Activated T-helper 1 cell treated with anti-CD3 and anti-CD28 coated beads, Interleukin-2, amount 50 U/mL, for 16 hours (primary cell): ENCODE measurements around the gene AMMECR1L.
A peak's percentile ranks its signal among the peaks of the same experiment; 100 is the strongest.
"Not testable (repeated sequence)": the region's sequence is repeated elsewhere in the genome, so short reads cannot be mapped to it uniquely, and the experiment has no call there.

Source experiments
- DNase-seq, 2 donors: peaks; one replicate each; pipeline ENCODE4 v3.0.0-alpha.2; 2020; ENCODE audit warnings: low read depth in 1 of 2, low spot score in 1 of 2

AMMECR1L gene

DNA sequence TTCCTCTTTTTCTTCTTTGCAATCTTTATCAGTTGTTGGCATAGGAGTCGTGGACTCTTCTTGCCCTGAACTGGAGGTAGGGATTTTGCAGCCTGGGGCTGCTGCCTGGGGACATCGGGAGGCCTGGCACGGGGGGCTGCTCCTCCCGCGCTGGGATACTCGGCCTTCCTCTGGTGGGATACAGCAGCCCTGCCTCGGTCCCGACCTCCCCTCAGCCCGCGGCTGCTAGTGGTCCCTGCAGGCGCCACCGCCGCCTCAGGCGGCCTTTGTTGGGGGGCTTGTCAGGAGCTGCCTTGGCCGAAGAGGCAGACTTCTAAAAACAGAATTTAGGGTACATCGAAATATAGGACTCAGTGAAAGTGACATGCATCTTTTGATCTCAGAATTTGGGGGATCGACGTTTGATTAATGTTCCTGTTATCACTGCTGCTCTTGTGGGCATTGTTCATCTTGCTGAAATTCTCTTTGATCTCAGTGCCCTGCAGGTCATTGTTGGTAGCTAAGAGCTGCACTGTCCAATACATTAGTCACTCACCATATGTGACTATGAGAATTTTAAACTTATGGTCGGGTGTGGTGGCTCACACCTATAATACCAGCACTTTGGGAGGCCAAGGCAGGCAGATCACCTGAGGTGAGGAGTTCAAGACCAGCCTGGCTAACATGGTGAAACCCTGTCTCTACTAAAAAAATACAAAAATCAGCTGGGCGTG is 44.1 kb downstream of the AMMECR1L start:
- no peak for DNase-seq

DNA sequence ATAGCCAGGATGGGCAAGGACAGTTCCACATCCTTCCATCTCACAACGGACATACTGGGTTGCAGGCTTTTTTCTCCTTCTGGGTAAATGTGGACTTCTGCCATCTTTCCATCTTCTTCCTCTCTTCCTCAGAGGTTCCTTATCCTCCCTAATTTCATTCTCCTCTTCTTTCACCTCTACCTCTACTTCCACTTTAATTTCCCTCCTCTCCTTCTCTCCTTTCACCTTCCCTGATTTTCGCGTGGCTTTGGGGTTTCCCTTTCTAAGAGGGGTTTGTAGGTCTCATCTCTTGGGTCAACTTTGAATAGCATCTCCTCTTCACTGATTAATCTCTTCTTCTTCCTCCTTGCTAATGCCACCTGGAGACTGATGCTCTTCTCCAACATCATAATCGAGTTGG is 44.9 kb downstream of the AMMECR1L start:
- DNase-seq = no peak

DNA sequence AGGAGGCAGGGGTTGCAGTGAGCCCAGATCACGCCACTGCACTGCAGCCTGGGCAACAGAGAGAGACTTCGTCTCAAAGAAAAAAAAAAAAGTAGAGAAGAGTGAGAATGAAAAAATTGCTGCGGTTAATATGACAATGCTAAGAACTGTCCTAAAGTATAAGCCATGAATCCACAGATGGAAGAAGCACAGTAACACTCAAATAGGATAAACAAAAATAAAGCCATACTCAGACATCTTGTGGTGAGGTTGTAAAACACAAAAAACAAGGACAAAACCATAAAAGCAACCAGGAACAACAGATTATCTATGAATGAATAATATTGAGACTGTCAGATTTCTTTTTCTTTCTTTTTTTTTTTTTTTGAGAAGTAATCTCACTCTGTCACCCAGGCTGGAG is 50.8 kb downstream of the AMMECR1L start:
- DNase-seq = no peak

DNA sequence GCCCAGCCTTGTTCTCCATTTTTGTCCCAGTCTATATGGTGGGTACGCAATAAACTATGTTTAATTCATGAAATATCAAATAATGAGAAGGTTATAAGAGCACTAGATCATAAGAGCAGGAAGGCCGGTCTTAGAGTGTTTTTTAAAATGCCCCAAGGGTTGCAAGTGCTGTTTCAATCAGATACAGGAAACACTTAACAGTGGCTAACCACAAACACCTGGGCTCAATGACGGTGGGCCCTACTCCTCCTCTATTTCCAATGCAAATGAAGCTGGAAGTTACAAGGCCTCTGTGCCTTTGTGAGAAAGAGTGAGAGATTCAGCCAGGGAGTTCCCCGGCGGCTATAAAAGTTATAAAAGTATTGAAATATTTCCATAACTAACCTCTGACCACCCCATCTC is 55.9 kb downstream of the AMMECR1L start:
- DNase-seq = peak in 1 of 2 donors; percentile 36

DNA sequence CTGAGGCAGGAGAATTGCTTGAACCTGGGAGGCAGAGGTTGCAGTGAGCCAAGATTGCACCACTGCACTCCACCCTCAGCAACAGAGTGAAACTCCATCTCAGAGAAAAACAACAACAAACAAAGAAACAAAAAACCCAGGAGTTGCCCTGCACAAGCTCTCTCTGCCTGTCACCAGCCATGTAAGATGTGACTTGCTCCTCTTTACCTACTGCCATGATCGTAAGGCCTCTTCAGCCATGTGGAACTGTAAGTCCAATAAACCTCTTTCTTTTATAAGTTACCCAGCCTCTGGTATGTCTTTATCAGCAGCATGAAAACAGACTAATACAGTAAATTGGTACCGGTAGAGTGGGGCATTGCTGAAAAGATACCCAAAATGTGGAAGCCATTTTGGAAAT is 59.0 kb downstream of the AMMECR1L start:
- not testable (repeated sequence) for DNase-seq

DNA sequence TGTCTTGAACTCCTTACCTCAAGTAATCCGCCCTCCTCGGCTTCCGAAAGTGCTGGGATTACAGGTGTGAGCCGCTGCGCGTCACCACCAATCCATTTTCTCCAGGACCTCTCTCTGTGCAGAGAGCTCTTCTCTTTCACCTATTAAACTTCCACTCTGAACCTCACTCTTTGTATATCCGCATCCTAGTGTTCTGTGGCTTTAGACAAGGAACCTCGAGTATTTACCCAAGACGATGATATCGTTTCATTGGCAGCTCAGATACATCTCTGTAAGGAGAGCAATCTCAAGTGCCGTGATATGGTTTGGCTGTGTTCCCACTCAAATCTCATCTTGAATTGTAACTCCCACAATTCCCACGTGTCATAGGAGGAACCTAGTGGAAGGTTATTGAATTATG is 59.7 kb downstream of the AMMECR1L start:
- DNase-seq = no peak

DNA sequence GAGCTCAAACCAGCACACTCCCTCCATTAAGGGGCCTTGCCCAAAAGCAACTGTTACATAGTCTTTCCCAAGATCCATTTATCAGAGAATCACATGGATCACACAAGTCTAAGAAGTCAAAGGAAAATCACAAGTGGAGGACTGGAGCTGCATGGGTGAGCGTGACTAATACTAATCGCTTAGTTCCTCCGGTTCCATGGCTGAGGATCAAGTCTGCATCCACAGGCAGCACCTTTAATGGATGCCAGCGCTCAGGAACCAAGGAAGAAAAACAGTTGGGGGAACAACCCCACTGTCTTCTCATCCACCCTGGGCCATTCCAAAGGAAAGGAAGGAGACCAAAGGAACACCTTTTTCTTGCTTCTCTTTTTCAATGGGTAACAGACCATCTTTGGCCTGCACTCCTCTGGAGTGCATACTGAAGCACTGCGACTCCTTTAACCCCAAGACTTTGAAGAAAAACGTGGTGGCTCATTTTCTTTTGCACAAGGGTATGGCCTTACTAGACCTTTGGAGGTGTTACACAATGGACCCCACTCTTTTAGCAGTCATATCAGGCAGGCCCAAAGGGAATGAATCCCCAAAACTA is 65.6 kb downstream of the AMMECR1L start:
- no peak for DNase-seq

DNA sequence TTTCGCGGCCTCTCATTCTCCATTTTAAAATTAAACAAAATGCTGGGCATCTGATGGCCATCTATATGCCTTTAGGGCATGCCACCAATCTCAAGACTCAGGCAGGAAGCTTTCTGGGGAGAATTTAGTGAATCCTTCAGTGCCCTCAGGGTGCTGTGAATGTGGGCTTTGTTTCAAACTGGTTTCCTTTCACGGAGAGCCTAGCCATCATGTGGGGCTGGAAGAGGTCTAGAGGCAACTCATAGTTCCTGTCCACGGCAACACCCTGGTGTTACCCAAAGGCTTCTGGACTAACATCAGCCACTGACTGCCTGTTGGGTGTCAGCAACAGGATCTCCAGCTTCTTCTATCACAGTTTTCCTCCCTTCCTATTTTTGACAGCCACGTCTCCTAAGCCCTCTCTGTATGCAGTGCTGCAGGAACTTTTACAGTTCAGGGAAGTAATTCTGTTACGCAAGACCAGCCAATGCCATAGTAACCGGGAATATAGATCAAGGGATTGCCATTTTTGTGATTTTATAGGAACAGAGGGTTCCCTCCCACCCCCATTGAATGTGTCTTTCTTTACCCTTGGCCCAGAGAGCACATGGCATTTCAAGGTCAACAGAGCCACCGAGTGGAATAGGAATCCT is 66.8 kb downstream of the AMMECR1L start:
- DNase-seq = no peak

DNA sequence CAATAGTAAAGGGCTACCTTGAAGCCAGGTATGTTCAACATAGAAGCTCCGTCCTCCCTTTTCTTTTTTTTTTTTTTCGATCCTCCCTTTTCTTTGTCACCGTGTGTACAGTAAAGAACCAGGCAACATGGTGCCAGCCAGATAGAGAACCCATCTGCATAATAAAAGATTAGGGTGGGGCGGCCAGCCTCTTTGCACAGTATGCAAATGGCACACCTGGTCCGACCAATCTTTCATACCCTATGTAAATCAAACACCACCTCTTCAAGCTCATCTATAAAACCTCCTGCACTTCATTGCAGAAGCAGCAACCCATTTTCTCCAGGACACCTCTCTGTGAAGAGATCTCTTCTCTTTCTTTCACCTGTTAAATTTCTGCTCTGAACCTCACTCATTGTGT is 67.5 kb downstream of the AMMECR1L start:
- no peak for DNase-seq

DNA sequence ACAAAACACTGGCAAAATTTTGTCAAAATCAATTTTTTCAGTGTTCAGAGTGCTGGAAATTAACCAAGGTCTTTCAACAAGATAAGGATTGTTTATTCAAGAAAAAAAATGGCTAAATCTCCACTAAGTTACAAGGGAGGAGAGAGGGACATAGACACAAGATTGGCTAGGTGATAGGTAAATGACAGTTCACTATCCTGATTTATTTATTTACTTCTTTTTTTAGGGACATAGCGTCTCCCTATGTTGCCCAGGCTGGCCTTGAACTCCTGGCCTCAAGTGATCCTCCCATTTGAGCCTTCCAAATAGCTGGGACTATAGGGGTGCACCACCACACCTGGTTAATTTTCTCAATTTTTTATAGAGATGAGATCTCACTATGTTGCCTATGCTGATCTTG is 71.1 kb downstream of the AMMECR1L start:
- no peak for DNase-seq

DNA sequence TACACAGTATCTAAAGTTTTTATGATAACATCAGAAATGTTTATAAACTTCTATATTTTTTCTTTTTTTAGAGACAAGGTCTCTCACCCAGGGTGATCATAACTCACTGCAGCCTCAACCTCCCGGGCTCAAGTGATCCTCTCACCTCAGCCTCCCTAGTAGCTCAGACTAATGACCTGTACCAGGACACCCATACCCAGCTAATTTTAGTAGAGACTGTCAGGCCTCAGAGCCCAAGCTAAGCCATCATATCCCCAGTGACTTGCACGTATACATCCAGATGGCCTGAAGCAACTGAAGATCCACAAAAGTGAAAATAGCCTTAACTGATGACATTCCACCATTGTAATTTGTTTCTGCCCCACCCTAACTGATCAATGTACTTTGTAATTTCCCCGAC is 73.3 kb downstream of the AMMECR1L start:
- not testable (repeated sequence) for DNase-seq
